ENCODE results near the gene PRKCZ.

- no peak for TF ChIP-seq CTCF (IDR thresholded peaks at IDR 0.05; ENCODE audit: insufficient read depth, low read depth, low read length)
- TF ChIP-seq EZH2 (IDR thresholded peaks at IDR 0.05; ENCODE audit: insufficient read depth, low read length): no peak
Measured at GRCh38 chr1:2001773-2002411, 48.3 kb upstream of the PRKCZ start.

All from astrocyte (in vitro differentiated cells and primary cell).